Tibial nerve (tissue), 4 donors: ENCODE data around the gene SRSF2.

Experiments
- CTCF ChIP-seq, 5 experiments: fragments of 200-600 bp in 3 of 5; fragments of 450-650 bp in 2 of 5; sonication (generic) in 3 of 5; IDR thresholded peaks; one replicate each; pipeline ENCODE4 v1.5.1; 2016 to 2019; ENCODE audit warnings: antibody characterized with exemption in 5 of 5, mild to moderate bottlenecking in 3 of 5, moderate library complexity in 2 of 5
- EP300 ChIP-seq, 2 donors: sonication (generic); formaldehyde crosslinking; IDR thresholded peaks; one replicate each; pipeline ENCODE4 v1.6.1; 2017; ENCODE audit warnings: antibody characterized with exemption in 2 of 2, mild to moderate bottlenecking in 1 of 2

GRCh38 chr17:76702076-76702475 lies 35.1 kb downstream of the SRSF2 start:
- TF ChIP-seq CTCF (IDR thresholded peaks at IDR 0.05) (no peak), EP300 (IDR thresholded peaks at IDR 0.05) (no peak)
